IPS-20b (cell line): Measurements from ENCODE around the gene FGF12.

Experiments
- H3K27ac ChIP-seq: one replicate; pipeline ENCODE4 v1.5.1; 2013; ENCODE audit warnings: low read length
- H3K27me3 ChIP-seq: 2 replicates; pipeline ENCODE4 v1.6.1; 2013; ENCODE audit warnings: mild to moderate bottlenecking, low read length, inconsistent platforms; ENCODE audit not compliant: insufficient read depth
- H3K36me3 ChIP-seq: 2 replicates; pipeline ENCODE4 v1.6.1; 2013; ENCODE audit warnings: low read depth, mild to moderate bottlenecking, inconsistent platforms, low read length, moderate library complexity; ENCODE audit not compliant: insufficient read depth
- H3K4me1 ChIP-seq: 2 replicates; pipeline ENCODE4 v1.6.1; 2013; ENCODE audit warnings: mild to moderate bottlenecking, control low read depth, inconsistent platforms, low read length, moderate library complexity; ENCODE audit not compliant: insufficient read depth
- H3K4me3 ChIP-seq: 2 replicates; pipeline ENCODE4 v1.5.1; 2013; ENCODE audit warnings: mild to moderate bottlenecking, low read length, inconsistent platforms
- H3K9ac ChIP-seq: 2 replicates; pipeline ENCODE4 v1.6.1; 2013; ENCODE audit warnings: low read depth, mild to moderate bottlenecking, inconsistent platforms, low read length, moderate library complexity
- H3K9me3 ChIP-seq: 2 replicates; pipeline ENCODE4 v1.6.1; 2013; ENCODE audit warnings: mild to moderate bottlenecking, low read depth, low read length, inconsistent platforms; ENCODE audit not compliant: insufficient read depth

Gene FGF12

DNA sequence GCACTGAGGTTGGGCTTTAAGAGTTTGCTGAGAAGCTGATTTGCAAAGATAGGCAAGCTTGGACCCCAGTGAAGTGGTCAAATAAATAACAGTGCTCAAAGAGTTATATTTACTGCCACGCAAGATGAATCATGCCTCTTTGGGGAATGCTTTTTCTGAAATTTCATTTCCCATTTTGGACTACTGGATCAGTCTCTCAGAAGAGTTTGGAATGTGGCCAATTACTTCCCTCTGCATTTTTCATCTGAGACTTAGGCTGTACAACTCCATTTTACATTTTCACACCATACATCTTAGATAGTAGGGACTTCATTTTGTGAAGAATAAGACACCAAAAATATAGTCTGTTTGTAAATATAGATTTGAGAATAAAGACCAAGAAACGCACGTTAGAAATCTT is 419.7 kb downstream of the FGF12 start:
- Histone ChIP-seq H3K27ac (no peak overlapping the region), H3K9ac (no peak overlapping the region), H3K4me3 (no peak overlapping the region), H3K9me3 (no peaks in the 10 kb centered on the region), H3K27me3 (no peaks in the 10 kb centered on the region), H3K36me3 (no peaks in the 10 kb centered on the region), H3K4me1 (no peaks in the 10 kb centered on the region)

DNA sequence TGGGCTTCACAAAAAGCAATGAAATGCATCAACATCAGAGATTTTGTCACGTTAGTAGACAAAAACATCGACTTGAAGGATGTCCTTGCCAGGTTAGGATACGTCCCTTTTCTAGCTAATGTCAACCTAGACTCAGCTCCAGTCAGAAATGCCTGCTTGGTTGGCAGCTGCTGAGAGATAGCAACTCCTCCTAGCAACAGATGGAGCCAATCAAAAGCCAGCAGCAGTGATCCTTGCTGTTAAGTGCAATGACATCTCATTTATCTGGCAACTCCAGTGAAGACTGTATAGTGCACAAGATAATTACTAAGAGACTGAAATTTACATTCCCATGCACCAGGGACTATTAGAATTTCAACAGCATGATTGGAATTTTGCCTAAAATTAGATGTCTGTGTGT is 424.1 kb downstream of the FGF12 start:
- H3K9ac ChIP-seq: no peak overlapping the region
- no peaks in the 10 kb centered on the region for H3K9me3 ChIP-seq
- no peaks in the 10 kb centered on the region for H3K4me1 ChIP-seq
- no peaks in the 10 kb centered on the region for H3K27me3 ChIP-seq
- no peaks in the 10 kb centered on the region for H3K36me3 ChIP-seq
- no peak overlapping the region for H3K4me3 ChIP-seq
- no peak overlapping the region for H3K27ac ChIP-seq

DNA sequence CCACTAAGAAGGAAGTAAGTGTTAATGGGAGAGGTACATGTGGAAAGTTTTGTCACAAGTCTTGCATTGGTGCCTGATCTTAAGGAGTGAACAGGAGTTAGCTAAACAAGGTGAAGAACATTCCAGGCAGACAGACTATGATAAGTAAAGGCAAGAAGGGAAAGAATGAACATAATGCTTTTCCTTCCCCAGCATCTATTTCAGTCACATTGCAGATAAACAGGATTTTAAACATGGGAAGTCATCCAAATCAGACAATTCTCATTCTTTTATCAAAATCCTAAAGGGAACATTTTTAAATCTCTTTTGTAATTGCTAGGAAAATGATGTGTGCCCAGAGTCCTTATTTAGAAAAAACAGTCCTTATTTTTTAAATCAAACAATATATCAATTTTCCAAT is 424.6 kb downstream of the FGF12 start:
- no peak overlapping the region for H3K27ac ChIP-seq
- H3K36me3 ChIP-seq: no peaks in the 10 kb centered on the region
- H3K9me3 ChIP-seq: no peaks in the 10 kb centered on the region
- H3K27me3 ChIP-seq: no peaks in the 10 kb centered on the region
- peaks cover under 1% of the 10 kb centered on the region; the same call in 1 of the 2 replicates for H3K4me1 ChIP-seq
- no peak overlapping the region for H3K9ac ChIP-seq
- H3K4me3 ChIP-seq: no peak overlapping the region

DNA sequence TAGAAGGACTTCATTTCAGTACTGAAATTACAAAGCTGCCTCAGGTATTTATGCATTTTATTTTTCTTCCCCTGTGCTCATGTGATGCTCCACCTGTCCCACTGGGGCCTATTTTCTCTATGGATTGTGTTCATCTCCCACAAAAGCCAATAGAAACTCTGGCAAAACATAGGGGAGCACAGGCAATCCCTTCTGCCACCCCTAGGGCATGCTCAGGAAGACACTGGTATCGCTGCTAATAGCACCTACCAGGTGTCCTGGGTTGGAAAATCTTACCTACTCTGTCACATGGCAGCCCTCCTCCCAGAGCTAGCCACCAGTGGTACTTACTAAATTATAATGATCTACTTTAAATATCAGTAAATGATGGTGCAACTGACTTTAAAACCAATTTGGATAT is 427.4 kb downstream of the FGF12 start:
- no peaks in the 10 kb centered on the region for H3K9me3 ChIP-seq
- H3K4me1 ChIP-seq: peaks cover 10% of the 10 kb centered on the region; the same call in 1 of the 2 replicates
- no peak overlapping the region for H3K9ac ChIP-seq
- no peaks in the 10 kb centered on the region for H3K27me3 ChIP-seq
- H3K27ac ChIP-seq: no peak overlapping the region
- H3K4me3 ChIP-seq: no peak overlapping the region
- H3K36me3 ChIP-seq: no peaks in the 10 kb centered on the region

DNA sequence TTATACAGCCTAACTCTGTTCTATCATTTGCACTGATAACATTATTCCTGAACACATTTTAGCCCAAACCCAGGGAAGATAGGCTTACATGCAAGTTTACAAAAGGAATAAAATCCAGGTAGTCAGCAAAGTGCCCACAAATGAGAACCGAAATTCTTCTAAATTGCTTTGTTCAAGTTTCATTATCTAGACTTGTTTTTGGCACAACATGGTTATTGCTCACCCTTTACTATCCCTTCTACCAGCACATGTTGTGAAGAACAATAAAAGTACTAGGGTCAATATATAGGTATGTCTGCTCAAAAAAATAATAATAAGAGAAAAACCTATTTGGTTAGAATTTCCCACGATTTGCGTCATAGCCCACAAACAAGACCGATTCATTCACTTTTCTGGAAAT is 430.5 kb downstream of the FGF12 start:
- Histone ChIP-seq H3K27ac (no peak overlapping the region), H3K9ac (no peak overlapping the region), H3K4me3 (no peak overlapping the region), H3K27me3 (no peaks in the 10 kb centered on the region), H3K4me1 (peaks cover 10% of the 10 kb centered on the region; the same call in 1 of the 2 replicates), H3K36me3 (no peaks in the 10 kb centered on the region), H3K9me3 (no peaks in the 10 kb centered on the region)

DNA sequence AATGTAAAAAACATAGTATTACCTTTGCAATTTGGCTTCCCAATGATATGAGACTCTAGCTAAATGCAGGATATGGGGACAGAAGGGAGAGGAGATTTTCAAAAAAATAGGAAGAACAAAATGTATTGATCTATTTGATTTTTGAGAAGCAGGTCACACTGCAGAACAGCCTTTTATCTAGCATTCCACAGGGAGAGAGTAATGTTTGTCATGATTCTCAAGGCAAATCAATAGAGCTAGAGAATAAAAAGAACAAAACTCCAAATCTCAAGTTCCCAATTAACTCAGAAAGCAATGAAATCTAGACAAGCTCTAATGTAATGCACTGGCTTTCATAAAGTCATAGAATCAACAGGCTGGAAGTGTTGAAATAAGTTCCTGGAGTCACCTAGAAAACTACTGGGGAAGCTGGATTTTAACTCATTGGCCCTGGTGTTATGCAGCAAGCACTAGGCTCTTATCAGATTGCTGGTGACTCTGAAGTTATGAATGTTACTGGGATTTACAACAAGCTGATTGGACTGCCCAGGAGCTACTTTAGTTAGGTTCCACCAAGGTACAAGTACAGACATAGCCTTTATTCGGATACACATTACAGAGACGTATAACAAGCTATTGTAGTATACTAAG is 442.8 kb downstream of the FGF12 start:
- Histone ChIP-seq H3K27me3 (no peaks in the 10 kb centered on the region), H3K9me3 (no peaks in the 10 kb centered on the region), H3K4me1 (no peaks in the 10 kb centered on the region)

DNA sequence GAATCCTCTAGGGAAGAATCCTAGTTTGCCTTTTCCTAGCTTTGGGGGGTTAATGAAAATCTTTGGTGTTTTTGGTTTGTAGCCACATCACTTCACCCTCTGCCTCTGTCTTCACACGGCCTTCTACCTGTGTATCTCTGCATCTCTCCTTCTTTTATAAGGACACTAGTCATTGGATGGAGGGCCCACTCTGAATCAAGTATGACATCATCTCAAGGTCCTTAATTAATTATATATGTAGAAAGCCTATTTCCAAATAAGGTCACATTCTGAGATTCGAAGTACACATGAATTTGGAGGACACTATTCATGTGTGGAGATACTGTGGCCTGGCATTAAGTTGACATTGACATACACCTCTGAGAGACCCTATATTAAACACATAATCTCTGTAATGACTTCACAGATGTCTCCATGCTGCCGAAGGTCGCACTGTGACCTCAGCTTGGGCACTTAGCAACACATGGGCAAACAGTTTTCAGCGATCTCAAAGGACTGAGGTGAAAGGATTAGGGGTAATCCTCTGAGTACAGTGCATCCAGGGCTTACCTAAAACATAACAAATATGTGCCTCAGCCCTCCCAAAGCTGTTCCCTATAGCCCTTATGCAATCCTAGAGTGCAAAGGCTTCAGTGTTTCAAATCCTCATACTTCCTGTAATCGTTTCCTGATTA is 446.0 kb downstream of the FGF12 start:
- no peak overlapping the region for H3K4me3 ChIP-seq
- H3K4me1 ChIP-seq: no peaks in the 10 kb centered on the region
- no peaks in the 10 kb centered on the region for H3K36me3 ChIP-seq
- no peak overlapping the region for H3K9ac ChIP-seq
- H3K9me3 ChIP-seq: no peaks in the 10 kb centered on the region
- H3K27me3 ChIP-seq: no peaks in the 10 kb centered on the region
- H3K27ac ChIP-seq: no peak overlapping the region

More for the DNA sequence above, 442.8 kb downstream of the FGF12 start:
- Histone ChIP-seq H3K9ac (no peak overlapping the region), H3K27ac (no peak overlapping the region), H3K4me3 (no peak overlapping the region), H3K36me3 (no peaks in the 10 kb centered on the region)

DNA sequence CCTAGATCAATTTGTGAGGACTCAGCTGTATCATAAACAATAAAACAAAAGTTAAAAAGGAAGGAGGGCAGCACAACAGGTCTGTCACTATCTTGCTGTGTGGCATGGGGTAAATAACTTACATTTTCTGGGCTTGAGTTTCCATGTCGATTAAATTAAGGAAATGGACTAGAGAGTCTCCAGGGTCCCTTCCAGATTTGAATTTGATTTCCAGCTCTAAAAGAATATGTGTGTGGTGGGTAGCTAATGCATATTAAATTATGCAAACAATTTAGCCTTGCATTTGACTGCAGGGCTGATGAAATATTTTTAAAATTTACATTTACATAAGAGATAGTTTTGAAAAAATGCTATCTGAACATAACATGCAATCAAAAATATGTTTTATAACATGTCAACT is 447.7 kb downstream of the FGF12 start:
- H3K36me3 ChIP-seq: no peaks in the 10 kb centered on the region

DNA sequence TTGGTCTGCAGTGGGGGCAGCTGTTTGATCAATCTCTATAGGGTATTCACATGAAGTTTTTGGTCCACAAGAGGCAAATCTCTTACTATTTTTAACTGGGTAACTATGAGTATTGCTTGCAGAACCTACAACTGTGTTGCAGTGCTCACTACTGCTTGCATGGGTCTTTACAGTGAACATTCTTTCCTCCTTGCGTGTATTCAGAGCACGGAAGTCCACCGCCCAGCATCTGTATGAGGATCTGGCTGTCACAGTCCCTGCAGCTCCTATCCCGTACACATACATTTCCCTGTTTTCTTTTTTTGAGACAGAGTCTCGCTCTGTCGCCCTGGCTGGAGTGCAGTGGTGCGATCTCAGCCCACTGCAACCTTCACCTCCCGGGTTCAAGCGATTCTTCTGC is 449.9 kb downstream of the FGF12 start:
- no peak overlapping the region for H3K4me3 ChIP-seq
- no peak overlapping the region for H3K27ac ChIP-seq
- no peak overlapping the region for H3K9ac ChIP-seq
- peaks cover 13% of the 10 kb centered on the region for H3K4me1 ChIP-seq
- no peaks in the 10 kb centered on the region for H3K36me3 ChIP-seq
- no peaks in the 10 kb centered on the region for H3K27me3 ChIP-seq
- no peaks in the 10 kb centered on the region for H3K9me3 ChIP-seq

More for the DNA sequence above, 447.7 kb downstream of the FGF12 start:
- H3K27ac ChIP-seq: no peak overlapping the region
- H3K4me3 ChIP-seq: no peak overlapping the region
- no peaks in the 10 kb centered on the region for H3K4me1 ChIP-seq
- H3K27me3 ChIP-seq: no peaks in the 10 kb centered on the region
- no peaks in the 10 kb centered on the region for H3K9me3 ChIP-seq
- no peak overlapping the region for H3K9ac ChIP-seq

DNA sequence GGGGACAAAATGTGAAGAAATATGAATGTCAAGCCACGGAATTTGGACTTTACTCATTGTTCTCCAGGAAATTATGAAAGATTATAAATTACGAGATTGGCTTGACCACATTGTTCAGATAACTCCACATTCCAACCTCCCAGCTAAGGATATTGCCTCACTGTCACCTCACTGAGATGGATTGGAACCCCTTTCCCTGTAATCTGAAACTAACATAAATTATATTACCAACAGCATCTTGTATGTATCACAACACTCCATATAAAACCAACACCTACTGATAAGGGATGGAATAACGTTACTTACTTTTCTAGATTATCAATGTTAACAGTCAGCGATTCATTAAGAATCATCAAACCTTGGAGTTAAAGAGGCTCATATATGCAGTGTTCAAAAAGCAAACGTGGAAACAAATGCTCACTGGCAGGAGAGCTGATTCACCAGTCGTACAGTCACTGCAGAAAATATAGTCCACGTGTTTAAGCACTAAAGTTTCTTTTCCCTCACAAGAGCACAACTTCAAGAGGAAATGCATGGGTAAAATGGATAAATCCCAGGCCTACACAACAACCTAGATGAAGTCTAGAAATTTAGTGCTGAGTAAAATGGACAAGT is 451.5 kb downstream of the FGF12 start:
- Histone ChIP-seq H3K27me3 (no peaks in the 10 kb centered on the region), H3K4me1 (peaks cover 17% of the 10 kb centered on the region), H3K36me3 (no peaks in the 10 kb centered on the region), H3K9me3 (no peaks in the 10 kb centered on the region), H3K27ac (no peak overlapping the region), H3K4me3 (no peak overlapping the region), H3K9ac (no peak overlapping the region)

DNA sequence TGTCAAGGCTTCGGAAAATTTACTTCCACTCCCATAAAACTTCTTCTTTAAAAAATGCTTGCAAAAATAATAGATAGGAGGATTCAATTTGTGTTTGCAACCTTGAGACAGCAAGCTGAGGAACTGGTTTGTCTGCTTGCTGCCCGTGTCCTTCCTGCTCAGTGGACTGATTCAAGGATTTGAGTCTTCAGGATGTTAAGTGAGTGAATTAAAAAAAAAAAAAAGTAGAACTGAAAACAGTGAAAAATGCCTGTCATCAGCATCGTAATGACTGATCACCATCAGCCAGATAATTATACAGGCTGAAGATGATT is 453.7 kb downstream of the FGF12 start:
- Histone ChIP-seq H3K4me1 (peaks cover 17% of the 10 kb centered on the region), H3K4me3 (no peak overlapping the region), H3K9ac (no peak overlapping the region), H3K9me3 (no peaks in the 10 kb centered on the region), H3K27ac (no peak overlapping the region), H3K27me3 (no peaks in the 10 kb centered on the region), H3K36me3 (no peaks in the 10 kb centered on the region)
